GM12801 (cell line): ENCODE measurements around the gene TMEM271.

ENCODE experiments used
- TF ChIP-seq, protein P1 (sequence below): IDR thresholded peaks from one replicate; pipeline ENCODE4 v1.5.1; 2011; ENCODE audit warnings: control low read depth; ENCODE audit not compliant: insufficient read length; ENCODE audit errors: extremely low read depth

Gene TMEM271

DNA sequence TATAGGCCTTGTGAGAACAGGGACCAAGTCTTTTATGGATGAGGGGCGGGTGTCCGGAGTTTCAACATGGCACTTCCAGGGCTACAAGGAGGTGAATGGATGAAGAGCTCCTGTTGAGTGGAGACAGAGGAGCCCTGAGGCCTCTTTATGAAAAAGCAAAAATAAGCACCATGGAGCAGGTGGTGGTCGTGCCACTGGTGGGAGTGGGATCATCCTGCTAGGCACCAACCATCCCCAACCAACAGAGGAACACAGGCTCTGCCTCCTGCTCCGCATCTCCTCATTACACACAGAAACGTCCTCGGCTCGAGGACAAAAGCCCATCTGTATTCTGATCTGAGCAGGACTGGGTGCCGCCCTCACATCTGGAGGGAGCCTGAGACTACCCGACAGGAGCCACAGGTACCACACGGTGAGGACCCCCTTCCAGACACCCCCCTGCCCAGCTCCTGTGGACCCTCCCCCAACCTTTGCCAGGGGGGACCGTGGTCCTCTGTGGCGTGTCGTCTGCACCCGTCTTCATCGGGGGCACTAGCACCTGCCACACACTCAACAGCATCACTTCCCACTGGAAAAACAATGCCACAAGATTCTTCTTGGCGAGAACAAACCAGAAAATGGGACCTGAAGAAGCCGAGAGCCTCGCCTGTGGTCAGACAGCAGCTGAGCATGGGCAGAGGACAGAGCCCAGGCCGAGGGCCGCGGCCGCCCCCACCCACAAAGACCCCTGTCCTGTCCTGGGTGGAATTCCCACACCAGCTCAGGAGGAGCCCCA lies 45.4 kb upstream of the TMEM271 start:
- TF ChIP-seq, protein P1, sequence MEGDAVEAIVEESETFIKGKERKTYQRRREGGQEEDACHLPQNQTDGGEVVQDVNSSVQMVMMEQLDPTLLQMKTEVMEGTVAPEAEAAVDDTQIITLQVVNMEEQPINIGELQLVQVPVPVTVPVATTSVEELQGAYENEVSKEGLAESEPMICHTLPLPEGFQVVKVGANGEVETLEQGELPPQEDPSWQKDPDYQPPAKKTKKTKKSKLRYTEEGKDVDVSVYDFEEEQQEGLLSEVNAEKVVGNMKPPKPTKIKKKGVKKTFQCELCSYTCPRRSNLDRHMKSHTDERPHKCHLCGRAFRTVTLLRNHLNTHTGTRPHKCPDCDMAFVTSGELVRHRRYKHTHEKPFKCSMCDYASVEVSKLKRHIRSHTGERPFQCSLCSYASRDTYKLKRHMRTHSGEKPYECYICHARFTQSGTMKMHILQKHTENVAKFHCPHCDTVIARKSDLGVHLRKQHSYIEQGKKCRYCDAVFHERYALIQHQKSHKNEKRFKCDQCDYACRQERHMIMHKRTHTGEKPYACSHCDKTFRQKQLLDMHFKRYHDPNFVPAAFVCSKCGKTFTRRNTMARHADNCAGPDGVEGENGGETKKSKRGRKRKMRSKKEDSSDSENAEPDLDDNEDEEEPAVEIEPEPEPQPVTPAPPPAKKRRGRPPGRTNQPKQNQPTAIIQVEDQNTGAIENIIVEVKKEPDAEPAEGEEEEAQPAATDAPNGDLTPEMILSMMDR: no peak

DNA sequence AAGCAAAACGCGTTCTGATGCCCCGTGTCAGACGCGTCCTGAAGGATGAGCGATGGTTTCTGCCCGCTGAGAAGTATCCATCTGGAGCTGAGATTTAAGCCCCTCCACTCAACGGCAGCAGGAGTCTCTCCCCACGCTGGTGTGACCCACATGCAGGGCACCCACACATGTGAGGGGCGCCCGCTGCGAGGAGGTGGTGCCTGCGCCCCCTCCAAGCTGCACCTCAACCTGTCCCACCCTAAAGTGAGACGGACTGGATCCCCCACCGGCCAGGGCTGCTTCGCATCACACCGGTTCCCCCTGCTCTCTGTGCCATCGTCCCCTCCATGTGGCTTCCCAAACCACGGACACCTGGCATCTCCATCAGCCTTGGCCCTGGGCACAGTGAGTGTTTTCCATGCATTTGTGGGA lies 44.8 kb upstream of the TMEM271 start:
- TF ChIP-seq, protein P1: no peak

DNA sequence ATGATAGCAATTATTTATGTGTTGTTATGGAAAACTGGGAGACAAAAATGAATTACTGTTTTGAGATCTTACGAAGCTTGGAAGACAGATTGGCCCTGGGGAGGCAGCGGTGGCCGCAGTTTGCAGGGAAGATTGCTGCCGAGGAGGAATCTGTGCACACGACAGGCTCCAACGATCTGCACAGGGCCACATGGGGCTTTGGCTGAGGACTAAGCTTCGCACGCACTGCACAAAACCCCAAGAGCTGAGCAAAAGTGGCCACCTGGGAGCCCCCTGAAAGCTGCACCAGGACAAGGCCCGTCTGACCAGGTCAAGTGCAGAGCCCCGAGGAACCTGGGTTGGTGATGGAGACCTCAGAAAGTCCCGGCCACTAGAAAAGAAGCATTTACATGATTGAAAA lies 44.1 kb upstream of the TMEM271 start:
- TF ChIP-seq, protein P1: no peak

DNA sequence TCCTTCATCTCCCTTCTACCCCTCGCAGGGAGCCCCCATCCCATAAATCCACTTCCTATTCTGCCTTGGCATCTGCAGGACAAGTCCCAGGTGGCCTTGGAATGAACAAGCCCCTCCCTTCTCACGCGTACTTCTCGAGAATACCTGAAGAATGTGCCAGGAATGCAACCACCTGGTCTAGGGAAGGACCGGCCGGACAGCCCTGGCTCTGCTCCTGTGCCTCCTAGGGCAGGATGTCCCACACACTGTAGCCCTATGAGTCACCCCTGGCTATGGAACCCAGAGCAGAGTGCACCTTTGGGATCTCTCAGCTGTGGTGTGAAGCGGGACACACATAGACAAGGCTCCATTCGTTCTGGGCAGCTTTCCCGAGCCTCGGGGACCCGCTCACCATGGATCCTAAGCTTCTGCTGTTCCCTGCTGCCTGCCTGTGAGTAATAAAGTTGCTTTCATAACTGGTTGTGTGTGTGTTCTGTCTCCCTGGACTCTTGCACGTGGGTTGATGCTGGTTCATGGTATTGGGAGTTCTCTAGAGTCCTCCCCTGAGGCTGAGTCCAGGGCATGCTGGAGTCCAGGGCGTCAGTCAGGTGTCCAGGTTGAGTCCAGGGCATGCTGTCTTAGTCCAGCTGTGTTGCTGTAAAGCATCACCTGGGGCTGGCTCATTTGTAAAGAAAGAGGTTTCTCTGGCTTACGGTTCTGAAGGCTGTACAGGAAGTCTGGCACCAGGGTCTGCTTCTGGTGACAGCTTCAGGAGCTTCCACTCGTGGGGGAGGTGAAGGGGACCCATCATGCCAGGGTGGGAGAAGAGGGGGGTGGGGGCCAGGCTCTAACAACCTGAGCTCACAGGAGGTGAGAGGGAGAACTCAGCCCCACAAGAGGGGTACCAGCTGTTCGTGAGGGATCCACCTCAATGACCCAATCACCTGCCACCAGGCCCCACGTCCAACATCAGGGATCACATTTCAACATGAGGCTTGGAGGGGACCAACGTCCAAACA lies 41.8 kb upstream of the TMEM271 start:
- TF ChIP-seq, protein P1: no peak

DNA sequence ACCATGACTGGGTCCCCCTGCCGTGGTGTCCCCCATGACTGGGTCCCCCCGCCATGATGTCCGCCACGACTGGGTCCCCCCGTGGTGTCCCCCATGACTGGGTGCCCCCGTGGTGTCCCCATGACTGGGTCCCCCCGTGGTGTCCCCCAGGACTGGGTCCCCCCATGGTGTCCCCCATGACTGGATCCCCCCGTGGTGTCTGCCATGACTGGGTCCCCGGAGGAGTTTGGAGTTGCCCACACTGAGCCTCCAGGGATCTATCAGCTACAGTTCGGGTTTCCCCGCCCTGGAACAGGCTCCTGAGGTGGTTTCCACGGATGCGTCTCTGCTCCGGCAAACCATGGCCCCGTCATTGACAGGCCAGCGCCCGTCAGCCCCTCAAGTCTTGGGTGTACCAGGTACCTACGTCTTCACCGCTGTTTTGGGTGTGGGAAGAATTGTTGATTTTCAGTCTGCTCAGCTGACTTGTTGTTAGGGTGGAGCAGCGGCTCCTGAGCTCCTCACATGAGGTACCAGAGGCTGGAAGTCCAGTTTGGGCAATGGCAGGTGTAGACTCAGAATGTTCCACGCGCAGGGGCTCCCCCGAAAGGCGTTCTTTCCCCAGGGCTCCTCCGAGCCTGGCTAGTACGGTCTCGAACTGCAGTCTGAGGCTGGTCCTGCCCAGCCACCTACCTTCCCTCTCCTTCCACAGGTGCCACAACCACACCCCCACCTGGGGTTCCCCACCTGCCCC lies 41.0 kb upstream of the TMEM271 start:
- TF ChIP-seq, protein P1: no peak

DNA sequence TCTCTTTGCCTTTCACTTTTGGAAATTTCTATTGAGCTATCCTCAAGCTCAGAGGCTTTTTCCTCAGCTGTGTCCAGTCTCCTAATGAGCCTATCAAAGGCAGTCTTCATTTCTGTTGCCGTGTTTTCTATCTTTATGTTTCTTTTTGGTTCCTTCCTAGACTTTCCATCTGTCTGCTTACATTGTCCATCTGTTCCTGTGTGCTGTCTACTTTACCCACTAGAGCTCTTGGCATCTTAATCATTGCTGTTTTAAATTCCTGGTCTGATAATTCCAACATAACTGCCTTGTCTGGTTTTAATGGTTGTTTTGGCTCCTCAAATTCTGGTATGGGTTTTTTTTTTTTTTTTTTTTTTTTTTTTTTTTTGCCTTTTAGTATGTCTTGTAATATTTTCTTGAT lies 40.0 kb upstream of the TMEM271 start:
- TF ChIP-seq, protein P1: no peak

DNA sequence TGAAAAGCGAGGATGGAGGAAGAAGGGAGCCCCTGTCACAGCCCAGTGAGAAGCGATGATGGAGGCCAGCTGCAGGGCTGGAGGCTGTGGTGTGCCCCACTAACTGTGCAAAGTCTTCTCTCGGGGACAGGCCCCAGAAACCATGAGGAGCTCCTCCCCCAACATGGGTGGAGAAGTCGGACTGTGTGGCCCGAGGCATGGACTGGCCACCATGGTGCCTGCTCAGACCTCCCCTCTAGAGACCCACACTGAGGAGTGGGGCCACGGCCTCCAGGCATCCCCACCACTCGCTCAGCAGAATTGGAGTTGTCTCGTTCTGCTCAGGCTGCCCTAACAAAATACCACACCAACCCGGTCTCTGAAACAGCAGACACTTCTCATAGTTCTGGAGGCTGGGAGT lies 37.0 kb upstream of the TMEM271 start:
- TF ChIP-seq, protein P1: no peak
